CD4-positive, alpha-beta T cell treated with Interleukin-4 for 4 hours (primary cell): ENCODE data around the gene LRRC74A.

Experiments used
- DNase-seq: peaks from one replicate; pipeline ENCODE4 v3.0.0-alpha.2; 2020

Gene LRRC74A

GRCh38 chr14:76810953-76811400, 15.2 kb upstream of the LRRC74A start:
- peak; percentile 24 for DNase-seq

GRCh38 chr14:76811561-76811960, 14.6 kb upstream of the LRRC74A start:
- DNase-seq: no peak

GRCh38 chr14:76812093-76812421, 14.2 kb upstream of the LRRC74A start:
- DNase-seq: no peak

GRCh38 chr14:76812422-76813383, 13.5 kb upstream of the LRRC74A start, which contains the start of gene ANGEL1:
Gene ANGEL1 (minus strand): TSS chr14:76812882. CDS start chr14:76812827, 55 bp downstream.
- DNase-seq: peak; percentile 97

- DNase-seq: no peak
Observed at GRCh38 chr14:76814726-76815645, 11.2 kb upstream of the LRRC74A start.

- no peak for DNase-seq
Observed at GRCh38 chr14:76820700-76821099, 5.5 kb upstream of the LRRC74A start.

- no peak for DNase-seq
Observed at GRCh38 chr14:76827696-76828296, 1.6 kb downstream of the LRRC74A start.

- DNase-seq: no peak
Observed at GRCh38 chr14:76828339-76829012, 2.3 kb downstream of the LRRC74A start.

GRCh38 chr14:76829013-76829365, 2.8 kb downstream of the LRRC74A start:
- DNase-seq: no peak

- DNase-seq: no peak
Observed at GRCh38 chr14:76829650-76830421, 3.6 kb downstream of the LRRC74A start.

- DNase-seq: no peak
Observed at GRCh38 chr14:76830556-76830955, 4.3 kb downstream of the LRRC74A start.

- DNase-seq: no peak
Observed at GRCh38 chr14:76832503-76832988, 6.3 kb downstream of the LRRC74A start.

GRCh38 chr14:76833011-76833410, 6.8 kb downstream of the LRRC74A start:
- no peak for DNase-seq

- no peak for DNase-seq
Observed at GRCh38 chr14:76834241-76834661, 8.0 kb downstream of the LRRC74A start.

GRCh38 chr14:76836029-76836630, 9.9 kb downstream of the LRRC74A start:
- no peak for DNase-seq

GRCh38 chr14:76837524-76837923, 11.3 kb downstream of the LRRC74A start:
- DNase-seq: no peak

GRCh38 chr14:76842414-76842813, 16.2 kb downstream of the LRRC74A start:
- no peak for DNase-seq

- DNase-seq: peak; percentile 48
Observed at GRCh38 chr14:76844223-76844622, 18.0 kb downstream of the LRRC74A start.

GRCh38 chr14:76846331-76847047, 20.3 kb downstream of the LRRC74A start:
- DNase-seq: no peak

GRCh38 chr14:76848879-76849278, 22.7 kb downstream of the LRRC74A start:
- no peak for DNase-seq
